ENCODE measurements around the gene NOTCH3.

- no peak for TF ChIP-seq POLR2A (IDR thresholded peaks at IDR 0.05; ENCODE audit: low read depth, low read length)
- TF ChIP-seq TAF1 (IDR thresholded peaks at IDR 0.05; ENCODE audit: borderline replicate concordance, low read depth, low read length) = no peak
- no peak for TF ChIP-seq POLR2AphosphoS5 (IDR thresholded peaks at IDR 0.05; ENCODE audit: low read depth, low read length)
These were observed 11.9 kb upstream of the NOTCH3 start for GRCh38 chr19:15212711-15213110.
